ENCODE results near the gene DOCK4.

The DOCK4 gene

DNA sequence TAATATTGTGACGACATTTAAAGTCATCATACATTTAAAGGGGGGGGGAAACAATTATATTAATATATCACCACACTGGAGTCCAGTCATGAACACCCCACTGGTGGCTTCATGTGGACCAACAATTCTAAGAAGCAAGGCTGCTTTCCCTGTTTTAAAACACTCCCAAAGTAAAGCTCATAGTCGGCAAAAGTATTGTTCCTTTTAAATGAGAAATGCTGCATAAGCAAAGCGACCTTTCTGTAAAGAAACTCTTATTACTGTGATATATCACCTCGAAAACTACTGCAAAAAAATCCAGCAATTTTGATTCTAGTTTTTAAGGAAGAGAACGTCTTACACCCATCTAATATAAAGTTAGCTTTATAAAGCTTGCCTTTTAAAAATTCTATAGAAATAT, 112.8 kb downstream of the DOCK4 start:
- no peaks in the 10 kb centered on the region for H3K27me3 ChIP-seq

DNA sequence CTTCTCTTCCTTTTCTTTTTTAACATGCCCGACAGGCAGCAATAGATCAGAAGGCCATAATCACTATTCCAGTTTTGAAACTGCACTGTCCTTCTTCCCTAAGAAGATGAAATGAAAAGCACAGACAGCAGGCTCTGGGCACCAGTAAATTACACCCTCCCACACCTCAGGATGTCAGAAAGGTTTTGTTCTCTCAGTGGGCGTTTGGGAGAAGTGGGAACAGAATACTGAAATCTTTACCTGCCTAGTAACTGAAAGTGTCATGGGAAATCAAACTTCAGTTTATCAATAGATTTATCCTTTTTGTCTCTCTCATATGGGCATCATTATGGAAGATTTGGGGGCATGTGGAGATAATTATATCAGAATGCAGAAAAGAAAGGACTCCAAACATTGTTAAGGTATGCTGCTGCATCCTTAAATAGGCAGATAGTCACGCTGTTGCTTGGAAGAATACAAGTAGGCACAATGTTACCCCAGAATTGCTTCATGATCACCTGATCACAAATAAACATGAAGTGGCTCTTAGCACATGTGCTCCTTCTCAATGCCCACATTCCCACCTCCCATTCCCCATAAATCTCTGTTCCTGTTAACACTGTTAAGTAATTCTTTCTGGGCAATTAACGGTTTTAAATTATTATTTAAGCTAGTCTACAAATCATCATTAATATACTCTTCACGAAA, 113.3 kb downstream of the DOCK4 start:
- no peaks in the 10 kb centered on the region for H3K4me1 ChIP-seq

More for the DNA sequence above, 112.8 kb downstream of the DOCK4 start:
- Histone ChIP-seq H3K36me3 (no peaks in the 10 kb centered on the region), H3K4me1 (no peaks in the 10 kb centered on the region), H3K9me3 (peaks cover 3% of the 10 kb centered on the region), H3K4me3 (ENCODE audit: low read depth, low read length) (no peak overlapping the region)
- no peak for DNase-seq
- TF ChIP-seq, protein P1, sequence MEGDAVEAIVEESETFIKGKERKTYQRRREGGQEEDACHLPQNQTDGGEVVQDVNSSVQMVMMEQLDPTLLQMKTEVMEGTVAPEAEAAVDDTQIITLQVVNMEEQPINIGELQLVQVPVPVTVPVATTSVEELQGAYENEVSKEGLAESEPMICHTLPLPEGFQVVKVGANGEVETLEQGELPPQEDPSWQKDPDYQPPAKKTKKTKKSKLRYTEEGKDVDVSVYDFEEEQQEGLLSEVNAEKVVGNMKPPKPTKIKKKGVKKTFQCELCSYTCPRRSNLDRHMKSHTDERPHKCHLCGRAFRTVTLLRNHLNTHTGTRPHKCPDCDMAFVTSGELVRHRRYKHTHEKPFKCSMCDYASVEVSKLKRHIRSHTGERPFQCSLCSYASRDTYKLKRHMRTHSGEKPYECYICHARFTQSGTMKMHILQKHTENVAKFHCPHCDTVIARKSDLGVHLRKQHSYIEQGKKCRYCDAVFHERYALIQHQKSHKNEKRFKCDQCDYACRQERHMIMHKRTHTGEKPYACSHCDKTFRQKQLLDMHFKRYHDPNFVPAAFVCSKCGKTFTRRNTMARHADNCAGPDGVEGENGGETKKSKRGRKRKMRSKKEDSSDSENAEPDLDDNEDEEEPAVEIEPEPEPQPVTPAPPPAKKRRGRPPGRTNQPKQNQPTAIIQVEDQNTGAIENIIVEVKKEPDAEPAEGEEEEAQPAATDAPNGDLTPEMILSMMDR (IDR thresholded peaks at IDR 0.05; ENCODE audit: low read depth, low read length) = no peak

DNA sequence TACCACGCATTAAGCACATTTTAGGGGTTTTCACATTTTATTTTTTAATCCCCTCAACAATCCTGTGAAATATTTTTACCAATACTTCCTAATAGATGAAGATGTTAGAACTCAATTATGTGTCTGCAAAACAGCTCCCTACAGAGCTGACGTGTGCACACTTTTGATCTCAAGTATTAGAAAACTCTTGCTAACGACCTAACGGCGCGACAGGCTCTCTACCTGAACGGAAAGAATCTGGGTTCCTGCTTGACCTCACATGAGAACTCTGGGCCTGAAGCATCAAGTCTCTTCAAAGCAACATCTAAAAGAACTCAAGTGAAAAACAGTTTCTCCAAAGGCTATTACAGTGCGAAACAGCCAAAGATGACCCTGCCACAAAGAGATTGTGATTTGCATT, 113.9 kb downstream of the DOCK4 start:
- Histone ChIP-seq H3K4me3 (ENCODE audit: low read depth, low read length) (no peak overlapping the region), H3K4me1 (no peaks in the 10 kb centered on the region), H3K9me3 (peaks cover 3% of the 10 kb centered on the region), H3K27me3 (no peaks in the 10 kb centered on the region), H3K36me3 (no peaks in the 10 kb centered on the region)
- no peak for DNase-seq
- TF ChIP-seq, protein P1 (IDR thresholded peaks at IDR 0.05; ENCODE audit: low read depth, low read length) = no peak

More for the DNA sequence above, 113.3 kb downstream of the DOCK4 start:
- Histone ChIP-seq H3K36me3 (no peaks in the 10 kb centered on the region), H3K4me3 (ENCODE audit: low read depth, low read length) (no peak overlapping the region), H3K9me3 (peaks cover 3% of the 10 kb centered on the region), H3K27me3 (no peaks in the 10 kb centered on the region)
- TF ChIP-seq, protein P1 (IDR thresholded peaks at IDR 0.05; ENCODE audit: low read depth, low read length) = no peak
- no peak for DNase-seq

DNA sequence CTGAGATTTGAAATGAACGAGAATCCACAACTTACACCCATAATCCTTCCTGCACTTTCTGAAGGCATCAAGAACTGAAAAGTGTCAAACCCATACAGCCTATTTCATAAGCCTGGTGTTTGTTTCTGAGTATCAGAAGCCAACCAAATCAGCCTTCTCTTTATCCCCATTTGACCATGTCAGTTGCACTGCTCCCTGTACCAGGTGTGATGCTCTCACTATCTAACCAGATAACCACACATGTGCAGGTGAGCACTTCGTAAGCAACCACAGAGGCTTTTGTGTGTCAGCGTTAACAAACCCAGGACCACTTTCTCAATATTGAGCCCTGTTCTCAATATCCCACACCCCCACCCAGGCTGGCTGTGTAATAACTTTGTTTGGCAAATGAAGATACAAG, 114.4 kb downstream of the DOCK4 start:
- no peak for DNase-seq
- no peaks in the 10 kb centered on the region for H3K4me1 ChIP-seq
- H3K27me3 ChIP-seq = no peaks in the 10 kb centered on the region
- TF ChIP-seq, protein P1 (IDR thresholded peaks at IDR 0.05; ENCODE audit: low read depth, low read length) = no peak
- no peaks in the 10 kb centered on the region for H3K36me3 ChIP-seq
- peaks cover 3% of the 10 kb centered on the region for H3K9me3 ChIP-seq
- no peak overlapping the region for H3K4me3 ChIP-seq (ENCODE audit: low read depth, low read length)

DNA sequence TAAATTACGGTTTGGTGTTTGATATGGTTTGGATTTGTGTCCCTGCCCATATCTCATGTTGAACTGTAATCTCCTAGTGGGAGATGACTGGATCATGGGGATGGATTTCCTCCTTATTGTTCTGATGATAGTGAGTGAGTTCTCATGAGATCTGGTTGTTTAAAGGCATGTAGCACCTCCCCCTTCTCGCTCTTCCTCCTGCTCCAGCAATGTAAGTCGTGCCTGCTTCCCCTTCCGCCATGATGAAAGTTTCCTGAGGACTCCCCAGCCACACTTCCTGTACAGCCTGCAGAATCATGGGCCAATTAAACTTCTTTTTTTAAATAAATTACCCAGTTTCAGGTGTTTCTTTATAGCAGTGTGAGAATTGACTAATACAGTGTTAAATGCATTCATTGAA, 116.6 kb downstream of the DOCK4 start:
- Histone ChIP-seq H3K9me3 (peaks cover 3% of the 10 kb centered on the region), H3K4me3 (ENCODE audit: low read depth, low read length) (no peak overlapping the region), H3K36me3 (no peaks in the 10 kb centered on the region), H3K27me3 (no peaks in the 10 kb centered on the region), H3K4me1 (no peaks in the 10 kb centered on the region)
- TF ChIP-seq, protein P1 (IDR thresholded peaks at IDR 0.05; ENCODE audit: low read depth, low read length) = no peak
- no peak for DNase-seq

DNA sequence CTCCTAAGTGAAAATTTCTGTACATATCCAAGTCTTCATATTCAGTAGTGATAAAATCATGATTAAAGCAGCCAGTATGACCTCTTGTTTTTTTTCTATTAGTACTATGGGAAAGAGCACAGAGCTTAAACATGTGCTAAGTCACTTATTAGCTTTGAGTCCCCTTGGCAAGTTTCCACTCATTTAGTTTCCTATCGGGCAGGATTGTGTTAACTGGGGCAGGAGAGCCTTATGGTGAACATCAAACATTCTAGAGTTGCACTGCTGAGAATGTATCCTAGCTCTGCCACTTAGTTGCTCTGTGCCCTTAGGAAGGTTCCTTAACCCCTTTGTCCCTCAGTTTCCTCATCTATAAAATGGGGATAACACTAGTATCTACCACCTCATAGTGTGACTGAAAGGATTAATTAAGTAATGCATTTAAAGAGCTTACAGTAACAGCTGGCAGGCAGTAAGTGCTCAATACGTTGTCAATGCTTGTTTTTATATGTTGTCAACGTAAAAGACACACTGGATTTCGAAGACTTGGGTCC, 117.6 kb downstream of the DOCK4 start:
- peaks cover 3% of the 10 kb centered on the region for H3K9me3 ChIP-seq
- peaks cover 4% of the 10 kb centered on the region for H3K4me1 ChIP-seq
- no peaks in the 10 kb centered on the region for H3K36me3 ChIP-seq
- no peak overlapping the region for H3K4me3 ChIP-seq (ENCODE audit: low read depth, low read length)
- no peak for DNase-seq
- H3K27me3 ChIP-seq = no peaks in the 10 kb centered on the region
- TF ChIP-seq, protein P1 (IDR thresholded peaks at IDR 0.05; ENCODE audit: low read depth, low read length) = no peak

All from BE2C (cell line).